Measurements from ENCODE around the gene PTPRA. TPM values are rescaled to one million over a fixed set of nuclear protein-coding genes. Genes with fewer than 3 reads are reported as not detected.
"Not testable (repeated sequence)": the region's sequence is repeated elsewhere in the genome, so short reads cannot be mapped to it uniquely, and the experiment has no call there.

Gene PTPRA
- total RNA-seq, 1 donor from 2014 or later: 88.7 TPM

GRCh38 chr20:2889797-2890196 lies 16.5 kb downstream of the PTPRA start:
- no peak for DNase-seq (ENCODE audit: low read depth, low spot score)
- H3K4me3 Mint-ChIP-seq: no peak overlapping the region
- peaks cover 7% of the 10 kb centered on the region for H3K36me3 Mint-ChIP-seq (ENCODE audit: low read depth)
- no peak overlapping the region for H3K27ac Mint-ChIP-seq (ENCODE audit: unreplicated experiment)
- no peaks in the 10 kb centered on the region for H3K9me3 Mint-ChIP-seq
- no peak for TF ChIP-seq CTCF (conservative IDR thresholded peaks at IDR 0.05)
- no peaks in the 10 kb centered on the region for H3K27me3 Mint-ChIP-seq (ENCODE audit: low read depth)
- peaks cover 5% of the 10 kb centered on the region for H3K4me1 Mint-ChIP-seq

DNA sequence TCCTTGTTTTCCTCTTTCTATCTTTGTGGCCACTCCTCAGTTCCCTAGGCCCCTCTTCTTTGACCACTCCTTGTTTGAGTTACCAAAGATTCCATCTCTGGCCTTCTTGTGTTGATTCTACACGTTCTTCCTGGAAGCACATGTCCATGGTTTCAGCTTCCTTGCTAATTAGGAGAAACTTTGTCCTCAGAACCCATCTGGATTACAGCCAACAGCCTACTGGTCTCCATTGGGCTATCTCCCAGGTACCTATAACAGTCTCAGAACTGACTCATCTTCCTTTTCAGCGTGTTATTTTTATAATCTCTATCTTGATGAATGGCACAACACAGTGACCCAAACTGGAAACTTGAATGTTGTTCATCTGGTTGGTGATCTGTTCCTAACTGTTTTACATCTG lies 17.5 kb downstream of the PTPRA start:
- H3K9me3 Mint-ChIP-seq: no peaks in the 10 kb centered on the region
- H3K27ac Mint-ChIP-seq (ENCODE audit: unreplicated experiment): peak overlapping the region; percentile 3
- H3K4me1 Mint-ChIP-seq: peaks cover 5% of the 10 kb centered on the region
- no peak for TF ChIP-seq CTCF (conservative IDR thresholded peaks at IDR 0.05)
- H3K36me3 Mint-ChIP-seq (ENCODE audit: low read depth): peaks cover 10% of the 10 kb centered on the region
- no peak for DNase-seq (ENCODE audit: low read depth, low spot score)
- H3K27me3 Mint-ChIP-seq (ENCODE audit: low read depth): no peaks in the 10 kb centered on the region
- H3K4me3 Mint-ChIP-seq: no peak overlapping the region

DNA sequence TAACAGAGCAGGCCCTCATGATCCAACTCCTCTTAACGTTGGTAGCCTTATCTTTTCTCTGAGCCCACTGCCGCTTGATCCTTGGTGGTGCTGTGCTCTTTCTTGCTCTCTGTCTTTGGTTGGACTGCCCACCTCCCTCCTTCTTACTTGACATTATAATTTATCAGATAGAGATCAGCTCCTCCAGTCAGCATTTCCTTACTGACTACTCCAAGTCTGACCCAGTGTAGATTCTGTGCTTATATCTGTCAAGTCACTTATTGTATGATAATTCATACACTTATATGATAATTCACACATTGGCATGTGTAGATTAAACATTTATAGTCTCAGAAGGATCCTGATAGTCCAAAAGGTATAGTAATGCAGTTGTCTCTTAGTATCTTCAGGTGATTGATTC lies 18.1 kb downstream of the PTPRA start:
- H3K4me1 Mint-ChIP-seq: peaks cover 5% of the 10 kb centered on the region

DNA sequence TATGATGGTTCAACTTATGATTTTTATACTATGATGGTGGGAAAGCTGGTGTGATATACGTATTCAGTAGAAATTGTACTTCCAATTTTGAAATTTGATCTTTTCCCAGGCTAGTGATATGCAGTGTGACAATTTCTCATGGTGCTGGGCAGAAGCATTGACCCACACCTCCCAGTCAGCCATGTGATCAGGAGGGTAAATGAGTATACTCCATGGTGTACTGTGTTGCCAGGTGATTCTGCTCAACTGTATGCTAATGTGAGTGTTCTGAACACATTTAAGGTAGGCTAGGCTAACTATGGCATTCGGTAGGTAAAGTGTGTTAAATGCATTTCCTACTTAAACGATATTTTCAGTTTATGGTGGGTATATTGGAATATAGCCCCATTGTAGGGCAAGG lies 19.1 kb downstream of the PTPRA start:
- Mint-ChIP-seq H3K4me1 (peaks cover 4% of the 10 kb centered on the region), H3K9me3 (peaks cover 7% of the 10 kb centered on the region), H3K36me3 (ENCODE audit: low read depth) (peaks cover 19% of the 10 kb centered on the region), H3K4me3 (no peak overlapping the region), H3K27ac (ENCODE audit: unreplicated experiment) (no peak overlapping the region), H3K27me3 (ENCODE audit: low read depth) (no peaks in the 10 kb centered on the region)
- DNase-seq (ENCODE audit: low read depth, low spot score): no peak
- TF ChIP-seq CTCF (conservative IDR thresholded peaks at IDR 0.05): no peak

More for the DNA sequence above, 18.1 kb downstream of the PTPRA start:
- DNase-seq (ENCODE audit: low read depth, low spot score): no peak
- peaks cover under 1% of the 10 kb centered on the region for H3K9me3 Mint-ChIP-seq
- no peak for TF ChIP-seq CTCF (conservative IDR thresholded peaks at IDR 0.05)
- no peaks in the 10 kb centered on the region for H3K27me3 Mint-ChIP-seq (ENCODE audit: low read depth)
- H3K27ac Mint-ChIP-seq (ENCODE audit: unreplicated experiment): no peak overlapping the region
- peaks cover 13% of the 10 kb centered on the region for H3K36me3 Mint-ChIP-seq (ENCODE audit: low read depth)
- no peak overlapping the region for H3K4me3 Mint-ChIP-seq

- H3K4me1 Mint-ChIP-seq: peaks cover 3% of the 10 kb centered on the region
Observed at GRCh38 chr20:2894221-2894620, 20.9 kb downstream of the PTPRA start.

DNA sequence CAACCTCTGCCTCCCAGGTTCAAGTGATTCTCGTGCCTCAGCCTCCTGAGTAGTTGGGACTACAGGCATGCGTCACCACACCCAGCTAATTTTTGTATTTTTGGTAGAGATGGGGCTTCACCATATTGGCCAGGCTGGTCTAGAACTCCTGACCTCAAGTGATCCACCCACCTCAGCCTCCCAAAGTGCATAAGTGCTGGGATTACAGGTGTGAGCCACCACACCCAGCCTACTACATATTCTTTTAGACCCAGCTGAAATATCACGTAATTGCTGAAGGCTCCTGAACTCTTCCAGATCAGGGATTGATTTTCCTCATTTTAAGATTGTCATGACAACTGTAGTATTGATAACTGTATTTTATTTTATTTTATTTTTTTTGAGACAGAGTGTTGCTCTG lies 21.9 kb downstream of the PTPRA start:
- DNase-seq (ENCODE audit: low read depth, low spot score); H3K4me3 Mint-ChIP-seq: not testable (repeated sequence)
- peaks cover 19% of the 10 kb centered on the region for H3K36me3 Mint-ChIP-seq (ENCODE audit: low read depth)

More at GRCh38 chr20:2894221-2894620, 20.9 kb downstream of the PTPRA start:
- no peak for TF ChIP-seq CTCF (conservative IDR thresholded peaks at IDR 0.05)
- H3K9me3 Mint-ChIP-seq: peaks cover 7% of the 10 kb centered on the region
- H3K27ac Mint-ChIP-seq (ENCODE audit: unreplicated experiment): no peak overlapping the region
- no peak overlapping the region for H3K4me3 Mint-ChIP-seq
- no peak for DNase-seq (ENCODE audit: low read depth, low spot score)
- peaks cover 19% of the 10 kb centered on the region for H3K36me3 Mint-ChIP-seq (ENCODE audit: low read depth)
- no peaks in the 10 kb centered on the region for H3K27me3 Mint-ChIP-seq (ENCODE audit: low read depth)

More for the DNA sequence above, 21.9 kb downstream of the PTPRA start:
- not testable (repeated sequence) for H3K4me1 Mint-ChIP-seq; H3K9me3 Mint-ChIP-seq; H3K27ac Mint-ChIP-seq (ENCODE audit: unreplicated experiment); H3K27me3 Mint-ChIP-seq (ENCODE audit: low read depth)
